ENCODE data around the gene NUDT19. TPM values are rescaled to one million over a fixed set of nuclear protein-coding genes. Genes with fewer than 3 reads are reported as not detected.

The NUDT19 gene
- total and polyA plus RNA-seq, 2 donors (not counting 3 experiments of a cell fraction or from before 2014, with no cell fraction given), result 6.6 to 14.0 TPM

DNA sequence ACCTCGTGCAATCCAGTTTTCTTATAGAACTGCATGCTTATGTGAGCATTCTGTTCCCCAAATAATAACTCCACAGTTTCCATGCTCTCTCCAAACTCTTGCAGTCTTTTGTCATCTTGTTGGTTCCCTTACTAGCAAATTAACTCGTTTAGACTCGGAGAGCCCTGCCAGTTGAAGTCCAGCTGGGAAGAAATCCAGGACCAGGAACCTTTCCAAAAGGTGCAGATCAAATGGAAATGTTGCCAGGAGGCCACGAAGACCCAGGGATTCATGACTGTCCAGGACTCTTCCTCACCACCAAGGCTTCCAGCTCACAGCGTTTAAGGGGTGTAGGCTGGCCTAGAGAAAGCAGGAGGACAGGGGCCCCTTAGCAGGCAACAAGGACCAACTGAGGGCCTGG is 25.9 kb downstream of the NUDT19 start:
- Histone ChIP-seq H3K9me1 (replicated peaks; ENCODE audit: control insufficient read depth, extremely low read depth, insufficient read depth, low read length) (no peaks in the 10 kb centered on the region), H2AFZ (ENCODE audit: low read depth, low read length) (no peak overlapping the region), H3K27ac (ENCODE audit: insufficient read depth, low read depth, low read length) (no peak overlapping the region), H3K9ac (replicated peaks; ENCODE audit: extremely low read depth, insufficient read depth, low read length) (no peak overlapping the region), H3K4me1 (ENCODE audit: control insufficient read depth, extremely low read depth, insufficient read depth, low read length) (no peaks in the 10 kb centered on the region), H3K36me3 (ENCODE audit: control insufficient read depth in 2 of 2, extremely low read depth in 1 of 2, insufficient read depth in 2 of 2, low read length in 2 of 2) (peaks cover 0 to 2% of the 10 kb centered on the region in 2 experiments), H4K20me1 (replicated peaks; ENCODE audit: control insufficient read depth, extremely low read depth, insufficient read depth, low read length) (no peaks in the 10 kb centered on the region), H3K4me2 (ENCODE audit: insufficient read depth, low read length) (no peak overlapping the region), H3K27me3 (ENCODE audit: control insufficient read depth in 2 of 2, insufficient read depth in 2 of 2, low read length in 2 of 2) (no peaks in the 10 kb centered on the region), H3K79me2 (ENCODE audit: control insufficient read depth, insufficient read depth, low read length) (no peaks in the 10 kb centered on the region), H3K9me3 (replicated peaks; ENCODE audit: control insufficient read depth, insufficient read depth, low read length) (no peaks in the 10 kb centered on the region), H3K4me3 (replicated peaks in 1 of 3; ENCODE audit: insufficient read depth in 1 of 3, low read depth in 1 of 3, low read length in 3 of 3) (no peak overlapping the region)
- FAIRE-seq, result no peak
- POLR2A ChIA-PET, result no interaction called here
- dilution Hi-C loops (cut with MboI; ENCODE audit: extremely low pct_ligation_motif_present, low sequenced_read_pairs), result no loop called here
- intact Hi-C loops (cut with micrococcal nuclease), result no loop called here
- TF ChIP-seq EZH2 (IDR thresholded peaks at IDR 0.05; ENCODE audit: borderline replicate concordance, low read depth, low read length, severe bottlenecking) (no peak), MYC (IDR thresholded peaks at IDR 0.05; ENCODE audit: low read depth, low read length) (no peak), POLR2AphosphoS5 (IDR thresholded peaks at IDR 0.05; ENCODE audit: insufficient read depth, low read depth, low read length) (no peak), GATA2 (IDR thresholded peaks at IDR 0.05; ENCODE audit: insufficient read depth, insufficient read length, low read depth, low read length) (no peak), FOS (IDR thresholded peaks at IDR 0.05; ENCODE audit: borderline replicate concordance, insufficient read depth, low read length) (no peak), POLR2A (IDR thresholded peaks at IDR 0.05; ENCODE audit: low read depth, low read length) (no peak), JUN (IDR thresholded peaks at IDR 0.05; ENCODE audit: borderline replicate concordance, insufficient read depth, insufficient read length, low read depth) (no peak)
- TF ChIP-seq, protein P1, sequence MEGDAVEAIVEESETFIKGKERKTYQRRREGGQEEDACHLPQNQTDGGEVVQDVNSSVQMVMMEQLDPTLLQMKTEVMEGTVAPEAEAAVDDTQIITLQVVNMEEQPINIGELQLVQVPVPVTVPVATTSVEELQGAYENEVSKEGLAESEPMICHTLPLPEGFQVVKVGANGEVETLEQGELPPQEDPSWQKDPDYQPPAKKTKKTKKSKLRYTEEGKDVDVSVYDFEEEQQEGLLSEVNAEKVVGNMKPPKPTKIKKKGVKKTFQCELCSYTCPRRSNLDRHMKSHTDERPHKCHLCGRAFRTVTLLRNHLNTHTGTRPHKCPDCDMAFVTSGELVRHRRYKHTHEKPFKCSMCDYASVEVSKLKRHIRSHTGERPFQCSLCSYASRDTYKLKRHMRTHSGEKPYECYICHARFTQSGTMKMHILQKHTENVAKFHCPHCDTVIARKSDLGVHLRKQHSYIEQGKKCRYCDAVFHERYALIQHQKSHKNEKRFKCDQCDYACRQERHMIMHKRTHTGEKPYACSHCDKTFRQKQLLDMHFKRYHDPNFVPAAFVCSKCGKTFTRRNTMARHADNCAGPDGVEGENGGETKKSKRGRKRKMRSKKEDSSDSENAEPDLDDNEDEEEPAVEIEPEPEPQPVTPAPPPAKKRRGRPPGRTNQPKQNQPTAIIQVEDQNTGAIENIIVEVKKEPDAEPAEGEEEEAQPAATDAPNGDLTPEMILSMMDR (IDR thresholded peaks at IDR 0.05; ENCODE audit: extremely low read depth in 1 of 2, insufficient read depth in 1 of 2, low read depth in 1 of 2, low read length in 2 of 2), result no peak
- TF ChIP-seq, protein P2, sequence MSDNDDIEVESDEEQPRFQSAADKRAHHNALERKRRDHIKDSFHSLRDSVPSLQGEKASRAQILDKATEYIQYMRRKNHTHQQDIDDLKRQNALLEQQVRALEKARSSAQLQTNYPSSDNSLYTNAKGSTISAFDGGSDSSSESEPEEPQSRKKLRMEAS (IDR thresholded peaks at IDR 0.05; ENCODE audit: insufficient read depth, insufficient read length), result no peak
- no peak for DNase-seq (ENCODE audit: low read depth, low spot score)
- CTCF ChIA-PET, result no interaction called here
- BruUV-seq (replicated peaks), result no TSS peak
